ENCODE results near the gene EXO5.
A peak's percentile ranks its signal among the peaks of the same experiment; 100 is the strongest.
"Not testable (repeated sequence)": the region's sequence is repeated elsewhere in the genome, so short reads cannot be mapped to it uniquely, and the experiment has no call there.

Gene EXO5, protein sequence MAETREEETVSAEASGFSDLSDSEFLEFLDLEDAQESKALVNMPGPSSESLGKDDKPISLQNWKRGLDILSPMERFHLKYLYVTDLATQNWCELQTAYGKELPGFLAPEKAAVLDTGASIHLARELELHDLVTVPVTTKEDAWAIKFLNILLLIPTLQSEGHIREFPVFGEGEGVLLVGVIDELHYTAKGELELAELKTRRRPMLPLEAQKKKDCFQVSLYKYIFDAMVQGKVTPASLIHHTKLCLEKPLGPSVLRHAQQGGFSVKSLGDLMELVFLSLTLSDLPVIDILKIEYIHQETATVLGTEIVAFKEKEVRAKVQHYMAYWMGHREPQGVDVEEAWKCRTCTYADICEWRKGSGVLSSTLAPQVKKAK

DNA sequence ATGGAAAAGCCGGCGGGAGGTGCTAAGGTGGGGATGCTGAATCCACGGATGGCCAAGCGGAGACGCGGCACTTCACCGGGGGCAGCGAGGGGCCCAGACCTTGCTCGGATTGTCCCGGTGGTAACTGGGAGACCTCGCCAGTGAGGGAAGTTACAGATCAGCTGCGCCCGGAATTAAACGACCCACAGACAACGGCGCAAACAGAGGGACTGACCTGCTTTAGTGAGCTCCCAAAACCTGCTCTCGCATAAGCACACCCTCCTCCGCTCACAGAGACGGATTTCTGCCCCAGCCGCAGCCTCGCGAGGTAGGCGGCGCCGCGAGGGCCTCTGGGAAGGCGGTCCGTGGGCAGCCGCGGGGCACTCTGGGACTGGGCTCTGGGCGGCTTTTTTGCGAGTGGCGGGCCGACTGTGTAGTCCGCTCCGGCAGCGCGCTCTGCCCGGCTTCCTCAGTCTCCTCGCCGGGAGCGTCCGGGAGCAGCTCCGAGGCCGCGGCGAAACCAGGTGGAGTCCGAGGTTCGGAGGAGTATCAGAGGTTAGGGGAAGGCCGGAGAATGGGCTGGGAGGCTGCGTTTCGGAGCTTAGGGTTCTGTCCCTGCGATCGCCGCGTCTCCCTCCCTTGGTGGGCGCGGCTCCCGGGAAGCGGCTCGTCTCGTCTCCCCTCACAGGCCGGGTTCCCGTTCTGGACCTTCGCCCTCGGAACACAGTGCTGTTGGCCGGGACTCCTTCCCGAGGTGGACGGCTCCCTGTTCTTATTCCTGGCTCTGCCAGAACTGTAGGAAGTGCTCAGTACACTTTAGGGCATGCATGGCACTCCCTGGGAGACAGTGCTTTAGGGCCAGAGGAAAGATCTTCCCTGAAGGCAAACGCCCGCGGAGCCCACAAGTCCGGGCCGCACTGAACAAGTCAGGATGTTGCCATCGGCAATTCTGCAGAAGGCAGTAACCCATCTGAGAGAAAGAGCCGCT is at the start of gene EXO5:
EXO5 (plus strand) TSS at position 393 of the 967 bp plus-strand sequence. CDS start 5,778 bp downstream, outside the sequence.
- peak; percentile 87 for DNase-seq
- in situ Hi-C loops (cut with MboI; ENCODE audit: low pct_unique_long_range_greater_than_20kb, low sequenced_read_pairs): no loop called here

DNA sequence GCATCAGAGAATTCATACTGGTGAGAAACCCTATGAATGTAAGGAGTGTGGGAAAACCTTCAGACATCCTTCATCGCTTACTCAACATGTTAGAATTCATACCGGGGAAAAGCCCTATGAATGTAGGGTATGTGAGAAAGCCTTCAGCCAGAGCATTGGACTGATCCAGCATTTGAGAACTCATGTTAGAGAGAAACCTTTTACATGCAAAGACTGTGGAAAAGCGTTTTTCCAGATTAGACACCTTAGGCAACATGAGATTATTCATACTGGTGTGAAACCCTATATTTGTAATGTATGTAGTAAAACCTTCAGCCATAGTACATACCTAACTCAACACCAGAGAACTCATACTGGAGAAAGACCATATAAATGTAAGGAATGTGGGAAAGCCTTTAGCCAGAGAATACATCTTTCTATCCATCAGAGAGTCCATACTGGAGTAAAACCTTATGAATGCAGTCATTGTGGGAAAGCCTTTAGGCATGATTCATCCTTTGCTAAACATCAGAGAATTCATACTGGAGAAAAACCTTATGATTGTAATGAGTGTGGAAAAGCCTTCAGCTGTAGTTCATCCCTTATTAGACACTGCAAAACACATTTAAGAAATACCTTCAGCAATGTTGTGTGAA is 45.5 kb upstream of the EXO5 start:
- in situ Hi-C loops (cut with MboI; ENCODE audit: low pct_unique_long_range_greater_than_20kb, low sequenced_read_pairs): no loop called here
- DNase-seq: peak; percentile 34

DNA sequence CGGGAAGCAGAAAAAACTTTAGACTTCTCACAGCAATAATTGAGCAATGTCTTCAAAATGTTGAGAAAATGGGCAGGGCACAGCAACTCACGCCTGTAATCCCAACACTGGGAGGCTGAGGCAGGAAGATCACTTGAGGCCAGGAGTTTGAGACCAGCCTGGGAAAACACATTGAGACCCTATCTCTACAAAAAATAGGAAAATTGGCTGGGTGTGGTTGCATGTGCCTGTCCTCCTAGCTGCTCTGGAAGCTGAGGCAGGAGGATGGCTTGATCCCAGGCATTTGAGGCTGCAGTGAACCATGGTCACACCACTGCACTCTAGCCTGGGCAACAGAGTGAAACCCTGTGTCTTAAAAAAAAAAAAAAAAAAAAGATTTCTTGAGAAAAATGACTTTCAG is 39.2 kb upstream of the EXO5 start:
- in situ Hi-C loops (cut with MboI; ENCODE audit: low pct_unique_long_range_greater_than_20kb, low sequenced_read_pairs): no loop called here
- DNase-seq: no peak

DNA sequence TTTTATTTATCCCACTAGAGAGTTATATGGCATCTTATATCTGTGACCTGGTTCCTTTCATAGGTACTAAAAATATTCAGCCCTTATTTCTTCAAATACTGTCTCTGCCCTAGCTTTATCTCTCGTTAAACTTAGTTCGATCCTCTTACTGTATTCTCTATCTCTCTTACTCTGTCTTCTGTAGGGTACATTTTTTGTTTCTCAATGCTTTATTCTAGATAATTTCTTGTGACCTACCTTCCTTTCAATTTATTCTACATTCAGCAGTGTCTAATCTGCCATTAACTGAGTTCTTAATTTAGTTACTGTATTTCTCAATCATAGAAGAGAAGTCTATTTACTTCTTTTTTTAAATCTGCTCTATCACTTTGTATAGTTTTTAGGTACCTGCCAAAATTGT is 33.3 kb upstream of the EXO5 start:
- DNase-seq: no peak
- in situ Hi-C loops (cut with MboI; ENCODE audit: low pct_unique_long_range_greater_than_20kb, low sequenced_read_pairs): no loop called here

DNA sequence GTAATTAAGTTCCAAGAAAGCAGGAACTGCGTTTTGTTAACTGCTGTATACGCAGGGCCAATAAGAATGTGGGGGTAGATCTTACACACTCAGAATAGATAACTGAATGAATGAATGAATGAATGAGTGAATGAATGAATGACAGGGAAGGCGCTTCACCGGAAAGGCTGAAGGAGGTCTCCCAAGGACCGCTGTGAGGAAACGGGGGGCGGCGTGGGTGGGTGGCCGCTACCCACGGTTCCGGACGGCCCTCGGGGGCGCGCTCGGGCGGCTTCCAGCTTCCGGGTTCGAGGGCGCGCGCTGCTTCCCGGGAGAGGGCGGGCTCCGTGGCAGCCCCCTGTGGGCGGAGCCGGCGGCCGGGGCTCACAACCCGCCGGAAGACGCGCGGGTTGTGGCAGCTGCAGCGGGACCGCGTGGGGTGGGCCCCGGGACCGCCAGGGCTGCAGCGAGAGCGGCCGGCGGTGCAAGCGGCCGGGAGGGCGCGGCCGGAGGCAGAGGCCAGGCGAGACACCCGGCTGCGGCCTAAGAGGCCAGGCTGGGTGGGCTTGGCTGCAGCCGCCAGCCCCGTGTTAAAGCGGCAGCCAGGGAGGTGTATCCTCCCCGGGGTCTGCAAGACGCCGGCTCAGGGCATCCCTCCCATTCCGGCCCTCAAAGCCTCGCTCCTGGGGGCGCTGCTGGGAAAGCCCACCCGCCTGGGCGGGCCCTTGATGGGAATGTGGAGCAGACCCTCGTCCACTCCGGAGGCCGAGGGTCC is 31.5 kb upstream of the EXO5 start, which contains the start of gene ZFP69:
ZFP69 (plus strand) TSS at position 367 of the 754 bp plus-strand sequence. CDS start 2,072 bp downstream, outside the sequence.
- in situ Hi-C loops (cut with MboI; ENCODE audit: low pct_unique_long_range_greater_than_20kb, low sequenced_read_pairs): no loop called here
- peak; percentile 89 for DNase-seq

DNA sequence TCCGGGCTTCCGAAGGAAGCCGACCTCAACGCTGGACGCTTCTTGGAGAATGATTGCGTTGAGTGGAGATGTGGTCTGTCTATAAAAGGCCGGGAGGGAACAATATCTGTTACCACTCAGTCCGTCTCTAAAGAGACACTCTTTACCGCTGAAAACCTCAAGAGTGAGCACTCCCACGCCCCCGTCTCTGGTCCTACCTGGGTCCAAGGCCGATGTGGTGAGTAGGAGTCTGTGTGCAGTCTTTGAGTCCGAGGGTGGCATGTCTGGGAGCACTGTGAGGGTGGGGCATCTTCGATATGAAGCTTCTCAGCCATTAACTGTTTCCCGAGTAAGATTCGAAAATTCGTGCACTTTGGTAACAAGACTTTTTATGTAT is 30.9 kb upstream of the EXO5 start:
- DNase-seq: peak; percentile 61

DNA sequence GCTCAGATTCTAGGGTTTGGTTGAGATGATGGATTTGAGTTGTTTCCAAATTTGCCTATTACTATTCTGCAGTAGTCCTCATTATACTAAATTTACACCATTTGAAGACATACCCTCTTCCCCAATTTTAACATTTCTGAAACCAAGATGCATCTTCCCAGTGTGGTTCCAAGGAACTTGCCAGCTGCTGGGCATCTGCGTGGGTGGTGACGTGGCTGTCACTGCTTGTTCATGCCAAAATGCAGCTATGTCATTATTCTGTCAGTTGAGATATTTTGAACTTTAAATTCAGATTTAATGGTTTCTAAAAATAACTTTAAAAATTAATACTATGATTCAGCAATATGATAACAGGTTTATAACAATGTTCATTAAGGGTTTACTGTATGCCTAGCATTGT is 30.3 kb upstream of the EXO5 start:
- in situ Hi-C loops (cut with MboI; ENCODE audit: low pct_unique_long_range_greater_than_20kb, low sequenced_read_pairs): no loop called here

More for the DNA sequence above, 30.9 kb upstream of the EXO5 start:
- in situ Hi-C loops (cut with MboI; ENCODE audit: low pct_unique_long_range_greater_than_20kb, low sequenced_read_pairs): no loop called here

DNA sequence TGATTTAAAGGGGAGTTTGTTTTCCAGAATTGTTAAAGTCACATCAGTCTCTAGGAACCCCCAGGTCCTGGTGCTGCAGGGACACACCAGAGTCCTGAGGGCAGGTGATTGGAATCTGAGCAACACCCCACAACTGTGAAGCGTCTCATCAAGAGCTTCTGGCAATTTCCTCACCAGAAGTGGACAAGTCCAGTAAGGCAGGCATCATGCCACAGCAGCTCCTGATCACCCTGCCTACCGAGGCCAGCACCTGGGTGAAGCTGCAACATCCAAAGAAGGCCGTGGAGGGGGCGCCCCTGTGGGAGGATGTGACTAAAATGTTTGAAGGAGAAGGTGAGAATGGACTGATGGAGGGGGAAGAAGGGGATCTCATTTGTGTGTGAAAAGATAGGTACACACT is 29.4 kb upstream of the EXO5 start:
- DNase-seq: no peak
- in situ Hi-C loops (cut with MboI; ENCODE audit: low pct_unique_long_range_greater_than_20kb, low sequenced_read_pairs): no loop called here

More for the DNA sequence above, 30.3 kb upstream of the EXO5 start:
- DNase-seq: no peak

DNA sequence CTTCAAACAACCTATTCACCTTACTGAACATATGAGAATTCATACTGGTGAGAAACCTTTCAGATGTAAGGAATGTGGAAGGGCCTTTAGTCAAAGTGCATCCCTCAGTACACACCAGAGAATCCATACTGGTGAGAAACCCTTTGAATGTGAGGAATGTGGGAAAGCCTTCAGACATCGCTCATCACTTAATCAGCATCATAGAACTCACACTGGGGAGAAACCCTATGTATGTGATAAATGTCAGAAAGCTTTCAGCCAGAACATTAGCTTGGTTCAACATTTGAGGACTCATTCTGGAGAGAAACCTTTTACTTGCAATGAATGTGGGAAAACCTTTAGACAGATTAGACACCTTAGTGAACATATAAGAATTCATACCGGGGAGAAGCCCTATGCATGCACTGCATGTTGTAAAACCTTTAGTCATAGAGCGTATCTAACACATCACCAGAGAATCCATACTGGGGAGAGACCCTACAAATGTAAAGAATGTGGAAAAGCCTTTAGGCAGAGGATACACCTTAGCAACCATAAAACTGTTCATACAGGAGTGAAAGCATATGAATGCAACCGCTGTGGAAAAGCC is 13.2 kb upstream of the EXO5 start:
- in situ Hi-C loops (cut with MboI; ENCODE audit: low pct_unique_long_range_greater_than_20kb, low sequenced_read_pairs): no loop called here
- DNase-seq: peak; percentile 22

DNA sequence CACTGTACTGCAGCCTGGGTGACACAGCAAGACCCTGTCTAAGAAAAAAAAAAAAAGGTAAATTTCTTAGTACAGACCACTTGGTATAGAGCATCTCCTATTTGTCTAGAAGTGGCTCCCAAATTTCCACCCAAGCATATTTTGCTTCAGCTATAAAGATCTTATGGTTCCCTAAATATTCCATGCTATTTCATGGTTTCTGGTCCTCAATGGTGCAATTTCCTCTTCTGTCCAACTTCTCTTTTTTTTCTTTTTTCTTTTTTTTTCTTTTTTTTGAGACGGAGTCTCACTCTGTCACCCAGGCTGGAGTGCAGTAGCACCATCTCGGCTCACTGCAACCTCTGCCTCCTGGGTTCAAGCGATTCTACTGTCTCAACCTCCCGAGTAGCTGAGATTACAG is 5.9 kb upstream of the EXO5 start:
- DNase-seq: peak; percentile 40
- in situ Hi-C loops (cut with MboI; ENCODE audit: low pct_unique_long_range_greater_than_20kb, low sequenced_read_pairs): not testable (repeated sequence)

DNA sequence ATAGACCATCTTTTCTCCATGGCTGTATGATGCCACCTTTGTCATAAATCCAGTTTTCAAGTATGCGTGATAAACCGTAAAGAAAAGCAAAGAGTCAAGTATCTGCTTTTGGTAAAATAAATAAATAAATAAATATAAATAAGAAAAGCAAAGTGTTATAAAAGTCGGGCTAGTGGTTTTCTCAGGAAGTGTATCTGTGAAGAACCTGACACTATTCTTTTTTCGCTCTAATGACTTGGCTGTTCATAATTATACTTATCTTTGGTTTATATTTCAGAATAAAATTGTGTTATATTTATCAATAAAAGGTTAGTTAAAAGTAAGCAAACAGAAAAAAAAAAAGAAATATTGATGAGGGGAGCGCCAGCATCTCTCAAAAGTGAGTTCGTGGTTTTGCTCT is 594 bp upstream of the EXO5 start:
- no peak for DNase-seq
- in situ Hi-C loops (cut with MboI; ENCODE audit: low pct_unique_long_range_greater_than_20kb, low sequenced_read_pairs): no loop called here

DNA sequence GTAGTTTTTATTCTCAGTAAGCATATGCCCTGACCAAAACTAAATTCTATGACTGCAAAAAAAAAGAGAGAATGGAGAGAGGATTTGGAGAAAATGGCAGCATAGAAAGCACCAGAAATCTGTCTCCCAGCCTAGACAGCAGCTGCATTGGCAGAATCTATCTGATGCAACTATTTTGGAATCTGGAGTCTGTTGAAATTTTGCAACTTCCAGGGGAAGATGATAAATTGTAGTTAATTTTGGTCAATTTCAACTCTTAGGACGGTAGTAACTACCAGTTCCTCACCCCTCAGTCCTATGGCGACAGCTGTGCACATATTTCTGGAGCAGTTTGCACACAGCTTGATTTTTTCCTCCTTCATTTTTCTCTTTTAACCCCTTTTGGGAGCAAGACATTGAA is 10.9 kb downstream of the EXO5 start:
- DNase-seq: no peak

DNA sequence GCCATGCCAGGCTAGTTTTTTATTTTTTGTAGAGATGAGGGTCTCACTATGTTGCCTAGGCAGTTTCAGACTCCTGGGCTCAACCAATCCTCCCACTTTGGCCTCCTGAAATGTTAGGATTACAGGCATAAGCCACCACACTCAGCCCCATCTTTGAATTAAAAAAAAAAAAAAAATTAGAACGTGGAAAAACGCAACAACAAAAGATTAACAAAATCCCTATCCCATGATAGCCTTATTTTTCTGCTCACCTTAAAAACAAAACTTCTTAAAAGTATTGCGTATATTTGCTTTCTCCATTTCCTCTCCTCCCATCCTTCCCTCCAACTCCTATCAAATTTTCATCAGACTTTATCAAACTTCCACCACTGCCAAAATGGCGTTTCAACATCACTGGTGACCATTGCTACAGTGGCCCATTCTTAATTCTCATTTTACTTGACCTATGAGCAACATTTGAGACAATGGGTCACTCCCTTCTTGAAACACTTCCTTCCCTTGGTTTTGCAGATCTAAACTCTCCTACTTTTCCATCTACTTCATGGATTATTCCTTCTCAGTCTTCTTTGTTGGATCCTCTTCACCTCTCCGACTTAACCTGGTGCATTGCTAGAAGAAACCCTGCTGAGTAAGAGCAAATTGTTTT is 22.3 kb downstream of the EXO5 start:
- in situ Hi-C loops (cut with MboI; ENCODE audit: low pct_unique_long_range_greater_than_20kb, low sequenced_read_pairs): no loop called here
- no peak for DNase-seq

More for the DNA sequence above, 10.9 kb downstream of the EXO5 start:
- in situ Hi-C loops (cut with MboI; ENCODE audit: low pct_unique_long_range_greater_than_20kb, low sequenced_read_pairs): no loop called here

DNA sequence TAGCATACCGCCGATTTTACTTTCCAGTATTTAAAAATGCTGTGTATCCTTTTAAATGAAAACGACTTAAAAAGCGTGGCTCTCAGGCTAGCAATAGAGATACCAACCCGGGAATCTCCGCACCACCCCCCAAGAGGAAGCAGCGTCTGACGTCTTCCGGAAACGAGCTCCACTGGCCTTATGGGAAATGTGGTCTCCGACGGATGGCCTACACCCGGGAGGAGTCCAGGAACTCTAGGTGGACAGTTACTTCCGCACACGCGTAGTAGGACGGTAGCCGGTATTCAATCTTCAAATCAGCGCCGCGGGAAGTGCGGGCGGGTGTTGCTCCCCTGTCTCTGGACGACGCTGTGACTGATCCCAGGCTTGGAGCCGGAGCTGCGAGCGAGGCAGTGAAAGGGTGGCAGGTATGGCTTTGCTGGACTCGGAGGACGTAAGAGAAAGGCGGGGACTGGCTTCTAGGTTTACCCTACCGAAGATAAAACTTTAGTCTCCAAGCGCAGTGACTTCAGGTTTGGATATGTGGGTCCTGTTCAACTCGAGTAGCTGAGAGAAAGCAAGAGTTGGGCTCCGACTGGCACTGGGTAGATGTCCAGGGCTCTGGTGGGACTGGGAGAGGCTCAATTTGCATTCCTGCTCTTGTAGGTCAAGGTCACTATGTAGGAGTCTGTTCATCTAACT is 23.0 kb downstream of the EXO5 start, which contains the start of gene ZNF684:
ZNF684 (plus strand) TSS at position 257 of the 681 bp plus-strand sequence. CDS start 1,530 bp downstream, outside the sequence.
- in situ Hi-C loops (cut with MboI; ENCODE audit: low pct_unique_long_range_greater_than_20kb, low sequenced_read_pairs): no loop called here
- peak; percentile 94 for DNase-seq

DNA sequence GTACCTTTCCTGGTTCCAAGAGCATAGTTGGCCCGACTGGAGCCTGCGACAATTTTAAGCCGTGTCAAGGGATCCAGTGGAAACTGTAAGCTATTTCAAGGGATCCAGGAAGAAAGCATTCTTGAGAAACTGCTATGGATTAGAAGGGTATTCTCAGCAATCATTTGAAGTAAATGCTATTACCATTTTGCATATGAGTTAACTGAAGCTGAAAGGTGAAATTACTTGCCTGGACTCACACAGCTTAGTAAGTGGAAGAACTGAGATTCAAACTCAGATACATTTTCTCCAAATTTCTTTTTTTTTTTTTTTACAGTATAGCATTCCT is 23.5 kb downstream of the EXO5 start:
- no peak for DNase-seq
- in situ Hi-C loops (cut with MboI; ENCODE audit: low pct_unique_long_range_greater_than_20kb, low sequenced_read_pairs): no loop called here

DNA sequence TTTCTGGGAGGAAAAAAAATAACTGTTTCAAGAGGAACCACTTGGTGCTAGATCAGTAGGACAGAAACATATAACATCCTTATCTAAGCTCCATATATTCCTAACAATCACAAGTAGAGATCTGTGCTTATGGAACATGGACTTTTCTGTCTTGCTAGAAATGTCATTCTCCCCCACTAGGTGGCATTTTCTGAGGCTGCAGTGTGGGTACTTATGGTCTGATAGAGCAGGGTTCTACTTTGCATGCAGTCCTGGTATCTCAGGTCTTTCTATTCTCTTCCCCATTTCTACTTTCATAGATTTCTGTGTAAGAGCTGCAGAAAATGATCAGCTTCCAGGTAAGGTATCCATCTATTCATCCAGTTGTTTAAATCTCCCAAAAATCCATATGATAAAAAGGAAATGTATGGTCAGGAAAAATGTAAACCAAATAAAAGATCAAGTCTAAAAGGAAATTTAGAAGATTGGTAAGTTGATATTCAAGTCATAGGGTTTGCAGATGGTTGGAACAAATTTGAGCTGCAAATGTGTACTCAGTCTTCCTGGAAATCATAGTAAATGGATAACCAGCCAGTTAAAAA is 24.4 kb downstream of the EXO5 start:
- DNase-seq: peak; percentile 75
- in situ Hi-C loops (cut with MboI; ENCODE audit: low pct_unique_long_range_greater_than_20kb, low sequenced_read_pairs): no loop called here

DNA sequence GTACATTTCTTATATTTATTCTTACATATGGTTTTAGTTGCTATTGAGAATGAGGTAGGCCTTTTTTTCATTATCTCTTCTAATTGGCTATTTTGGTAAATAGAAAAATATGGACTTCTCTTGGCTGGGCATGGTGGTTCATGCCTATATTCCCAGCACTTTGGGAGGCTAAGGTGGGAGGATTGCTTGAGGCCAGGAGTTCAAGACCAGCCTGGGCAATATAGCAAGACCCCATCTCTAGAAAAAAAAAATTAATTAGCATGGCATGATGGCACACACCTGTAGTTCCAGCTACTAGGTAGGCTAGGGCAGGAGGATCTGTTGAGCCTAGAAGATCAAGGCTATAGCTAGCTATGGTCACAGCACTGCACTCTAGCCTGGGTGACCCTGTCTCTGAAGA is 26.0 kb downstream of the EXO5 start:
- in situ Hi-C loops (cut with MboI; ENCODE audit: low pct_unique_long_range_greater_than_20kb, low sequenced_read_pairs): no loop called here
- no peak for DNase-seq
